ENCODE results near the gene AEBP2.

DNA sequence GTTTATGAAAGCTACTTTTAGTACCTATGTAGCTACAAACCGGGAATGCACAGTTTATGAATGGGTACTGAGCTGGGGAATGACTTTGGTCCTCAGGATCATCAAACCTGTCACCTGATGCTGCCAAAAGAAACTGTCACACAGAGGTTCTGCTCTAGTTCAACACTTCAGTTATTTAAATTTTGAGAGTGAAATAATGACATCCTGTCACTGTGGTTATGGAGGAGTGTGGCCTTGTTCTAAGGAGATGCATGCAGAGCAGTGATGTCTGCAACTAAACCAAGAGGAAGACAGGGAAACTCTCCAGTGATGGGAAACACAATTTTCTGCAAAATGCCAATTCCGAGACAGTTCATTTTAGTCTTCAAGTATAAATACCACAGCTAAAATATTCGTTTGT is 4.8 kb upstream of the AEBP2 start:
- TF ChIP-seq ZNF224 (CRISPR knock-in tag; IDR thresholded peaks at IDR 0.05) (no peak), SREBF1 (IDR thresholded peaks at IDR 0.05; ENCODE audit: borderline replicate concordance, low read depth, low read length) (no peak), SP1 (CRISPR knock-in tag; IDR thresholded peaks at IDR 0.05) (no peak), CREM (IDR thresholded peaks at IDR 0.05; ENCODE audit: low read depth) (no peak), NFE2L1 (tag; IDR thresholded peaks at IDR 0.05; ENCODE audit: borderline replicate concordance, low read depth) (no peak), ZNF644 (tag; IDR thresholded peaks at IDR 0.05; ENCODE audit: low read depth) (no peak), ZNF124 (CRISPR knock-in tag; IDR thresholded peaks at IDR 0.05) (no peak), PHF8 (IDR thresholded peaks at IDR 0.05; ENCODE audit: borderline replicate concordance, low read length) (no peak), DMBX1 (CRISPR knock-in tag; IDR thresholded peaks at IDR 0.05; ENCODE audit: borderline replicate concordance) (no peak), NR2C2 (CRISPR knock-in tag; IDR thresholded peaks at IDR 0.05) (no peak), NR2C2 (tag; IDR thresholded peaks at IDR 0.05) (no peak), FOXM1 (IDR thresholded peaks at IDR 0.05; ENCODE audit: low read depth) (no peak), FOXM1 (CRISPR knock-in tag; IDR thresholded peaks at IDR 0.05; ENCODE audit: low read depth) (no peak)
- TF ChIP-seq, protein P1, sequence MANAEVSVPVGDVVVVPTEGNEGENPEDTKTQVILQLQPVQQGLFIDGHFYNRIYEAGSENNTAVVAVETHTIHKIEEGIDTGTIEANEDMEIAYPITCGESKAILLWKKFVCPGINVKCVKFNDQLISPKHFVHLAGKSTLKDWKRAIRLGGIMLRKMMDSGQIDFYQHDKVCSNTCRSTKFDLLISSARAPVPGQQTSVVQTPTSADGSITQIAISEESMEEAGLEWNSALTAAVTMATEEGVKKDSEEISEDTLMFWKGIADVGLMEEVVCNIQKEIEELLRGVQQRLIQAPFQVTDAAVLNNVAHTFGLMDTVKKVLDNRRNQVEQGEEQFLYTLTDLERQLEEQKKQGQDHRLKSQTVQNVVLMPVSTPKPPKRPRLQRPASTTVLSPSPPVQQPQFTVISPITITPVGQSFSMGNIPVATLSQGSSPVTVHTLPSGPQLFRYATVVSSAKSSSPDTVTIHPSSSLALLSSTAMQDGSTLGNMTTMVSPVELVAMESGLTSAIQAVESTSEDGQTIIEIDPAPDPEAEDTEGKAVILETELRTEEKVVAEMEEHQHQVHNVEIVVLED (CRISPR knock-in tag; IDR thresholded peaks at IDR 0.05), result no peak
- TF ChIP-seq, protein P2, sequence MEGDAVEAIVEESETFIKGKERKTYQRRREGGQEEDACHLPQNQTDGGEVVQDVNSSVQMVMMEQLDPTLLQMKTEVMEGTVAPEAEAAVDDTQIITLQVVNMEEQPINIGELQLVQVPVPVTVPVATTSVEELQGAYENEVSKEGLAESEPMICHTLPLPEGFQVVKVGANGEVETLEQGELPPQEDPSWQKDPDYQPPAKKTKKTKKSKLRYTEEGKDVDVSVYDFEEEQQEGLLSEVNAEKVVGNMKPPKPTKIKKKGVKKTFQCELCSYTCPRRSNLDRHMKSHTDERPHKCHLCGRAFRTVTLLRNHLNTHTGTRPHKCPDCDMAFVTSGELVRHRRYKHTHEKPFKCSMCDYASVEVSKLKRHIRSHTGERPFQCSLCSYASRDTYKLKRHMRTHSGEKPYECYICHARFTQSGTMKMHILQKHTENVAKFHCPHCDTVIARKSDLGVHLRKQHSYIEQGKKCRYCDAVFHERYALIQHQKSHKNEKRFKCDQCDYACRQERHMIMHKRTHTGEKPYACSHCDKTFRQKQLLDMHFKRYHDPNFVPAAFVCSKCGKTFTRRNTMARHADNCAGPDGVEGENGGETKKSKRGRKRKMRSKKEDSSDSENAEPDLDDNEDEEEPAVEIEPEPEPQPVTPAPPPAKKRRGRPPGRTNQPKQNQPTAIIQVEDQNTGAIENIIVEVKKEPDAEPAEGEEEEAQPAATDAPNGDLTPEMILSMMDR (IDR thresholded peaks at IDR 0.05 in 2 of 3, conservative IDR thresholded peaks at IDR 0.05 in 1 of 3; ENCODE audit: insufficient read depth in 2 of 3, low read depth in 1 of 3, low read length in 3 of 3), result no peak

All from K562 (cell line).